ENCODE results near the gene ZBTB7B. TPM values are rescaled to one million over a fixed set of nuclear protein-coding genes. Genes with fewer than 3 reads are reported as not detected.
A peak's percentile ranks its signal among the peaks of the same experiment; 100 is the strongest.

Gene ZBTB7B
- total RNA-seq, 4 donors from 2014 or later, result 45.5 to 63.4 (median 49.5) TPM

DNA sequence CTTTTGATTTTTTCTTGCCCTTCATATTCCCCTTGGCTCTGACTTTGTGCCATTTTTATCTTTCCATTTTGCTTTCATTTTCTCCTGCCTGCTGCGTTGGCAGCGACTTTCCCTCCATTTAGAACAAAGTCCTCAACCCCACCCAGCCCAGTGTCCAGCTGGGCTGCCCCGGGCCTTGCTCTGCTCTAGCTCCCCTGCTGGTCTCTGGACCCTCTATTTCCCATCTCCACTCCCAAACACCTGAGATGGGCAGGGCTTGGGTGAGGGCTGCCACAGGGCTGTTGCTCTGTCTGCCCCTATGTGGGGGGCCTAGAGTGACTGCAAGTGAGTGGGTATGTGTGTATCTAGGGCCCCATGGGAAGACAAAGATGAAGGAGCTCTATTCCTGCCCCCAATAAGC, 41.2 kb downstream of the ZBTB7B start:
- H3K4me1 ChIP-seq, result peaks cover 0 to 13% (median 5%) of the 10 kb centered on the region in 3 donors
- ATAC-seq, result no peak
- H3K27me3 ChIP-seq, result no peaks in the 10 kb centered on the region
- no peak overlapping the region for H3K27ac ChIP-seq
- H3K4me3 ChIP-seq, result no peak overlapping the region
- H3K36me3 ChIP-seq, result no peaks in the 10 kb centered on the region
- WGBS, 2 donors (ENCODE audit: low coverage in 1 of 2), result 40 to 71% methylated on average over 1 of the region's 3 CpGs
- H3K9me3 ChIP-seq, result no peaks in the 10 kb centered on the region
- TF ChIP-seq EP300 (IDR thresholded peaks at IDR 0.05) (no peak), POLR2A (IDR thresholded peaks at IDR 0.05) (no peak), POLR2AphosphoS5 (IDR thresholded peaks at IDR 0.05) (no peak)
- TF ChIP-seq, protein P1, sequence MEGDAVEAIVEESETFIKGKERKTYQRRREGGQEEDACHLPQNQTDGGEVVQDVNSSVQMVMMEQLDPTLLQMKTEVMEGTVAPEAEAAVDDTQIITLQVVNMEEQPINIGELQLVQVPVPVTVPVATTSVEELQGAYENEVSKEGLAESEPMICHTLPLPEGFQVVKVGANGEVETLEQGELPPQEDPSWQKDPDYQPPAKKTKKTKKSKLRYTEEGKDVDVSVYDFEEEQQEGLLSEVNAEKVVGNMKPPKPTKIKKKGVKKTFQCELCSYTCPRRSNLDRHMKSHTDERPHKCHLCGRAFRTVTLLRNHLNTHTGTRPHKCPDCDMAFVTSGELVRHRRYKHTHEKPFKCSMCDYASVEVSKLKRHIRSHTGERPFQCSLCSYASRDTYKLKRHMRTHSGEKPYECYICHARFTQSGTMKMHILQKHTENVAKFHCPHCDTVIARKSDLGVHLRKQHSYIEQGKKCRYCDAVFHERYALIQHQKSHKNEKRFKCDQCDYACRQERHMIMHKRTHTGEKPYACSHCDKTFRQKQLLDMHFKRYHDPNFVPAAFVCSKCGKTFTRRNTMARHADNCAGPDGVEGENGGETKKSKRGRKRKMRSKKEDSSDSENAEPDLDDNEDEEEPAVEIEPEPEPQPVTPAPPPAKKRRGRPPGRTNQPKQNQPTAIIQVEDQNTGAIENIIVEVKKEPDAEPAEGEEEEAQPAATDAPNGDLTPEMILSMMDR (IDR thresholded peaks at IDR 0.05), result no peak

DNA sequence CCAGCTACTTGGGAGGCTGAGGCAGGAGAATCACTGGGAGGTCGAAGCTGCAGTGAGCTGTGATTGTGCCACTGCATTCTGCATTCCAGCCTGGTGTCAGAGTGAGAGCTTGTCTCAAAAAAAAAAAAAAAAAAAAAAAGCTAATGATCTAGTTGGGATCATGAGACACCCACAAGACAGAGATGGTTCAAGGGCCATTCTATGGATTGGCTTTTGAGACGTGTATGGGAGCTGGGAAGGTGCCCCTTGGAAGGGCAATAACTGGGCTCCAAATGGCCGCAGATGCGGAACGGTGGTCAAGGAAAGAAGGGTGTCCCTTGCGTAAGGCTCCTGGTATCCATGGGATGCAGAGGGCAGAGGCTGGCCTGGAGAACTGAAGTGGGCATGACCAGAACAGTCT, 41.8 kb downstream of the ZBTB7B start:
- ATAC-seq, result no peak
- Histone ChIP-seq H3K27ac (peak overlapping the region in 1 of 4 donors; percentile 23), H3K4me1 (peaks cover 0 to 13% (median 3%) of the 10 kb centered on the region in 3 donors), H3K27me3 (no peaks in the 10 kb centered on the region), H3K9me3 (no peaks in the 10 kb centered on the region), H3K4me3 (no peak overlapping the region), H3K36me3 (no peaks in the 10 kb centered on the region)
- 76 to 98% methylated on average over 5 to 6 of the region's 6 CpGs for WGBS, 2 donors (ENCODE audit: low coverage in 1 of 2)
- no peak for TF ChIP-seq POLR2A (IDR thresholded peaks at IDR 0.05)
- no peak for TF ChIP-seq EP300 (IDR thresholded peaks at IDR 0.05)
- TF ChIP-seq, protein P1 (IDR thresholded peaks at IDR 0.05), result no peak
- no peak for TF ChIP-seq POLR2AphosphoS5 (IDR thresholded peaks at IDR 0.05)

DNA sequence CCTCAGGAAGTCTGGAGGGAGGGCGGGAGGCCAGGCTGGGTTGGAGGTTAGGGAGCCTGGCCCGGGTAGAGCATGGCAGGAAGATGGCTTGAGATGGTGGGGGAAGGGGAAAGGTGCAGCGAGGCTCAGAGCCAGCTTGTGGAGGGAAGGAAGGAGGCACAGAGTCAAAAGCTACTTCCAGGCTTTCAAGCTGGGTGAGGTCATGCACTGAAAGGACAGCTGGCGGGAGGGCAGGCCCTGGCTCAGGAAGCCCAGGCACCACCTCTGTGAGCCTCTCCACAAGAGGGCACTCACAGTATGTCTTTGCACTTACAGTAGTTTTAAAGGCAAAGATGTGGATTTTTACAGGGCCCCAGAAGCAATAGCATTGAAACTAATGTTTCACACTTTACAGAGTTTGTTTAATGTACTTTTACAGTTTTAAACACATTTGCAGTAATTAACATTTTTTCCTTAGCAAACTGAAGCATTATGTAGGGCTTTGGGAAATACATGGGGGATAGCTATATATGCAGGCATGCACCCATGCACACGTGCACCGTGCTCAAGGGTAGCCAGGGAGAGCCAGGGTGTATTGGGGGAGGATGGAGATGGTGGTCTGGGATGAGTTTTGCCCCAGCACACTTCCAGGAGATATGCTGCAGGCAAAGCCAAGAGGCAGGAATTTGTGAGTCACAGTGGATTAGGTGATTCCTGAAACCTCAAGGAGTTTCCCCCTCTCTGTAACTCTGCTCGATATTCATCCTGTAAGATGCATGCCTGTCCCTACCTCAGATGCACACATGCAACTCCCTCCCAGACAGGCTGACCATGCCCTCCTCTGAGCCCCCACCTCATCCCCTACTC, 42.4 kb downstream of the ZBTB7B start:
- H3K27ac ChIP-seq, result peak overlapping the region in 1 of 4 donors; percentile 23
- TF ChIP-seq POLR2AphosphoS5 (IDR thresholded peaks at IDR 0.05), result no peak
- TF ChIP-seq, protein P1 (IDR thresholded peaks at IDR 0.05), result peak in 3 of 4 experiments; percentile 73 to 81 (median 74)
- 30 to 44% methylated on average over 4 to 6 of the region's 7 CpGs for WGBS, 2 donors (ENCODE audit: low coverage in 1 of 2)
- H3K36me3 ChIP-seq, result no peaks in the 10 kb centered on the region
- peaks cover 0 to 20% (median 7%) of the 10 kb centered on the region in 3 donors for H3K4me1 ChIP-seq
- no peaks in the 10 kb centered on the region for H3K9me3 ChIP-seq
- H3K4me3 ChIP-seq, result no peak overlapping the region
- H3K27me3 ChIP-seq, result no peaks in the 10 kb centered on the region
- peak; percentile 87 for ATAC-seq

DNA sequence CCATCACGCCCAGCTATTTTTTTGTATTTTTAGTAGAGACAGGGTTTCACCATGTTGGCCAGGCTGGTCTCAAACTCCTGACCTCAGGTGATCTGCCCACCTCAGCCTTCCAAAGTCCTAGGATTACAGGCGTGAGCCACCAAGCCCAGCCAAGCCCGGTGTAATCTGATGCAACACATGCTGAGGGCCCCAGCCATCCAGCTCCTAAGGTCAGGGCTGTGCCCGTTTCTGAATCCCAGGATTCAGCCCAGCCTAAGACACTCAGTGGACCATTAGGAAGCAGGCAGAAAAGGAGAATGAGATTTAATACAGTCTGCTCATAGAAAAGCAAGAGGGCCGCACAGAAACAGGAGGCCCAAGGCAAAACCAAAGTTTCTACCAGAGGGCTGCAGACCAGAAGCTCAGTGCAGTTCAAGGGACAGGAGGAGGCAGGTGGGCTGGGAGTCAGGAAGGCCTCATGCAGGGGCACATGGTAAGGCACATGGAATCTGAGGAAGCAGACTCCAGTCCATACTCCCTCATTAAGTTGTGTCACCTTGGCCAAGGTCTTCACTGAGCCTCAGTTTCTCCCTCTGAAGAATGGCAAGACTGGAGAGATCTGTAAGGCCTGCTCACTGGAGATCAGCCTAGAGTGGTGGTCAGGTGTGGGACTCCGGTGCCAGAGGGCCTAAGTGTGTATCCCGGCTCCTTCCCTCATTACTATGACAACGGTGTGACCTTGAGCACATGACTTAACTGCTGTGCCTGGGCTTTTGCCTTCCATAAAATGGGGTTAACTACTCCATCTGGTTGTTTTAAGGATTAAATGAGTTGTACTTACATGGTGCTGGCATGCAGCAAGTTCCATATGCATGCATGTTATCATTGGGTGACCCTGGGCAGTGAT, 46.1 kb downstream of the ZBTB7B start:
- Histone ChIP-seq H3K4me1 (peaks cover 0 to 50% (median 20%) of the 10 kb centered on the region in 3 donors), H3K9me3 (no peaks in the 10 kb centered on the region), H3K36me3 (peaks cover 0 to 3% of the 10 kb centered on the region in 2 donors), H3K27ac (no peak overlapping the region), H3K27me3 (no peaks in the 10 kb centered on the region), H3K4me3 (no peak overlapping the region)
- 82 to 83% methylated on average over 2 to 4 of the region's 8 CpGs for WGBS, 2 donors (ENCODE audit: low coverage in 1 of 2)
- TF ChIP-seq EP300 (IDR thresholded peaks at IDR 0.05) (no peak), POLR2A (IDR thresholded peaks at IDR 0.05) (no peak), POLR2AphosphoS5 (IDR thresholded peaks at IDR 0.05) (no peak)
- TF ChIP-seq, protein P1 (IDR thresholded peaks at IDR 0.05), result no peak
- no peak for ATAC-seq
